ENCODE measurements around the gene ACYP2.

- TF ChIP-seq GATA2 (IDR thresholded peaks at IDR 0.05; ENCODE audit: low read depth, low read length) (no peak), GATA3 (IDR thresholded peaks at IDR 0.05; ENCODE audit: low read depth, low read length) (no peak)
These were observed 237.8 kb downstream of the ACYP2 start for GRCh38 chr2:54353216-54353615.

Measured in SH-SY5Y (cell line).